Effector CD4-positive, alpha-beta T cell (primary cell): ENCODE results near the gene ANKRD55.

ENCODE experiments used
- DNase-seq: peaks from one replicate; pipeline ENCODE4 v3.0.0-alpha.2; 2020

ANKRD55 gene

DNA sequence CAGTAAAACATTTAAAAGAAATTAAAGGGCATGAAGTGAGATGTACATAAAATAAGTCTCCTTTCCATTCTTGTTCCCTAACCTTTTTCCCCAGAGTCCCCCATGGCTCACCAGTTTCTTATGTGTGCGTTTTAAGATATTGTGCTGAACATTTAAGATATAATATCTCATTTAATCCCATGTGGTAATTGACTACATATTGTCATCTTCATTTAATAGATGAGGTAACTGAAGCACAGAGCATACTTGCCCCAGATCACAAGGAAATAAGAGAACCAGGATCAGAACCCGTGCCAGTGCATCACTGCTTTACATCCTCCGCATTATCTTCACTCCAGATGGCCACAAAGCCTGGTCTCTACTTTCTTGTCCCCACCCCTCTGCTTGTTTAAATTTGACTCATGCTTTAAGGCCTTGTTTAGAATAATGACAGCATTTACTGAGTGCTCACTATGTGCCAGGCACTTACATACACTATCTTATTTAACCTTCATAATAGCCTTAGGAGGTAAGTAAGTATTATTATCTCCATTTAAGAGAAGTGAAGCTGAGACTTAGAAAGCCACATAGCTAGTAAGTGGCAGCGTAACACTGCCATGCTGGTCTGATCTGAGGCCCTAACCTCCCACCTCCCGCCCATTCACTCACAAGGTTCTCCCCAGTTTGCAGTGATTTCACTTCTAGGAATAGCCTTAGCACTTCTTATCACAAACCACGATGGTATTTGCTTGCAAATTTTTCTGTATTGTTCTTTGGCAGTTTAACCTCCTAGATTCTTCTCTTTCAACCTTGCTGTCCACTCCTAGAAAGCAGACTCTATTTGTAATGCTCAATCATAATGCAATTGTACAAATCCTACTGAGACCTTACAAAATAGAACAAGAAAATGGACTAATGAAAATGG, 160.0 kb downstream of the ANKRD55 start:
- no peak for DNase-seq

DNA sequence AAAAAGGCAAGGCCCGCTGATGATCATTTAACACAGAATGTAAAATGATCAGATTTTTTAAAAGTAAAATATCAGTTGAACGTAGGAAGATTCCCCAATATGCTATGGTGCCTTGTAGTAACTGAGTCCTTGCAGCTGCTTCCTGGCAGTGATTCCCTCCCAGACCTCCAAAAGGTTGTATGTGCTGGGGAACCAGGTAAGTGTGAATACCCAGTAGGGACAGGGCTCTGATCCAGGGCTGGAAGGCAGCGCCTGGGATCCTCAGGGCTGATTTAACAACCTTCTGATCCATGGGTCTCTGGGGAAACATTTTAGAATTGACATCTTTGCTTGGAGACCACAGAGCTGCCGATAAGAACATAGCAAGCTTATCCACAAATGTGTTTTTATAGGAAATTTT, 161.7 kb downstream of the ANKRD55 start:
- DNase-seq, result no peak

DNA sequence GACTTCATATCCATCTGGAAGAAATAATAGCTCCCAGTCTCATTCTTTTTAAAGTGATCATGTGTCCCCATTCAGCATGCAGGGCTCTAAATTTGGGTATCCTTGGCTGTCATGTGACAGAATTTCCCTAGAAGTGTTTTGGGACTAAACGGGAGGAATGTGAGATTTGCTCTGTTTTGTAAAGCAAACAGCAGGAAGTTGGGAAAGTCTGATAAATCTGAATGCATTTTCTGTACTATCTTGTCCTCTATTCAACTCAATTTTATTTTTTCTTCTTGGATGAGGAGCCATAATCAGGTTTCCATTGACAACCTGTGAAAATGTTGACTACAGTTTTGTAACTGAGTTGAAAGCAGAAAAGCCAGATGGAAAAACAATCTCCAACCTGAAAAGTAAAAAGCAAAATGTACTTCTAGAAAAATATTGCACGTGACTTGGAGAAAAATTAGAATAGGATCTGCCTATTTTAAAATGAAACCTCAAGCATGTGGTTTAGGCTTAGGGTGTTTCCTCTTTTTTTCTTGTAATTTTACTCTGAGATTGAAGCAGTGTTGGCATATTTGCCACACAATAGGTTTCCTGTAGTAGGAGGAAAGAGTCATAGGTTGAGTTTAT, 162.2 kb downstream of the ANKRD55 start:
- DNase-seq, result no peak

DNA sequence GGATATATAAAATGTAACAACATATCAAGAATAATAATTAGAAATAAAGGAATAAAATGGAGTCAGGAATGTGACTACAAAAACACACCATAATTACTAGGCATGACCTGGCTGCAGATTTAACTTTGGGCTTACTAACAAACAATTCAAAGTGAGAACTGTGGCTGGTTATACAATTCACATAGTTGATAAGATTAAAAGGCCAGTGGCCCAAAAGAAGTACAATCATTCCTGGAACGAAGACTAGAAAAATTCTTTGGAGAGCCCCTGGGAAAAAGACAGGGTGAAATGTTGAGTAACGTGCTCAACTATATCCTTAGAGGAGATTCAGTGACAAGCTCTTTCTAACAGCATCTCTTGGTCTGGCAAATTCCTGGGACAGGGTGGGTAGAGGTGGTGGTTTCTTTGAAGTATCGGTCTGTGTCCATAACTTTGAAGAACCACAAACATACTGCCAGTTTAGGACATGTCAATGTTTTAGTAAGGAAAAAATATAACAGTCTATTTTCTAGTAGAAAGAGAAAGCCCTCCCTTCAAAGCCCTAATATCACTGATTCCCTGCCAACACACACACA, 163.4 kb downstream of the ANKRD55 start:
- DNase-seq, result no peak

DNA sequence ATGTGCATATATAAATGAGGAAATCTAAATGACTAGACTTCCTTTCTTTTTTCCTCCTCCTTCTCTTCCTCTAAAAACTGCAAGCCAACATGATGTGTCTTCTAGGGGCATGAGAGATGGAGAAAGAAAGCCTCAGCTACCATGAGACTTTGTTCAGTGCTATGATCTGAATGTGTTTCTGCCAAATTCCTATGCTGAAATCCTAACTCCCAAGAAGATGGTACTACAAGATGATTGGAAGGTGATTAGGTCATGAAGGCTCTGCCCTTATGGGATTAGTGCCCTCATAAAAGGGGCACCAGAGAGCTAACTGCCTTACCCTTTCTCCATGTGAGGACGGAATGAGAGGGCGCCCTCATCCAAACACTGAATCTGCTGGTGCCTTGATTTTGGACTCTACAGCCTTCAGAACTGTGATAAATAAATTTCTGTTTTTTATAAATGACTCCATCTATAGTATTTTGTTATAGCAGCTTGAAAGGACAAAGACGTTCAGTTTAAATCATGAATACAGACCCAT, 166.1 kb downstream of the ANKRD55 start:
- DNase-seq, result no peak

DNA sequence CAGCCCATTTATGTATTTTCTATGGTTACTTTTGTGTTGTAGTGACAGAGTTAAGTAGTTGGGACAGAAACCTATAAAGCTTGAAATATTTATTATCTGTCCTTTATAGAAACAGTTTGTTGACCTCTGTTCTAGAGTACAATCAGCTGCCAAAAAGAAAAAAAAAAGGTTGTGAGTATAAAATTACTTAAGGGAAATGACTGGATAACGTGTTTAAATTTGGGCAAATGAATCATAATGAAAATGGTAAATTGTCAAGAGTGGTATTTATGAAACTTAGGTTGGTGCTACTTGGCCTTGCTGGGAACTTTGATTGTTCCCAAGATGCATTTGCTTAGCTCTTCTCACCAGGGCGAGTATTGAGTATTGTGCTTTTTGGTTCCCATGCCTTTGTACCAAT, 168.1 kb downstream of the ANKRD55 start:
- DNase-seq, result no peak

DNA sequence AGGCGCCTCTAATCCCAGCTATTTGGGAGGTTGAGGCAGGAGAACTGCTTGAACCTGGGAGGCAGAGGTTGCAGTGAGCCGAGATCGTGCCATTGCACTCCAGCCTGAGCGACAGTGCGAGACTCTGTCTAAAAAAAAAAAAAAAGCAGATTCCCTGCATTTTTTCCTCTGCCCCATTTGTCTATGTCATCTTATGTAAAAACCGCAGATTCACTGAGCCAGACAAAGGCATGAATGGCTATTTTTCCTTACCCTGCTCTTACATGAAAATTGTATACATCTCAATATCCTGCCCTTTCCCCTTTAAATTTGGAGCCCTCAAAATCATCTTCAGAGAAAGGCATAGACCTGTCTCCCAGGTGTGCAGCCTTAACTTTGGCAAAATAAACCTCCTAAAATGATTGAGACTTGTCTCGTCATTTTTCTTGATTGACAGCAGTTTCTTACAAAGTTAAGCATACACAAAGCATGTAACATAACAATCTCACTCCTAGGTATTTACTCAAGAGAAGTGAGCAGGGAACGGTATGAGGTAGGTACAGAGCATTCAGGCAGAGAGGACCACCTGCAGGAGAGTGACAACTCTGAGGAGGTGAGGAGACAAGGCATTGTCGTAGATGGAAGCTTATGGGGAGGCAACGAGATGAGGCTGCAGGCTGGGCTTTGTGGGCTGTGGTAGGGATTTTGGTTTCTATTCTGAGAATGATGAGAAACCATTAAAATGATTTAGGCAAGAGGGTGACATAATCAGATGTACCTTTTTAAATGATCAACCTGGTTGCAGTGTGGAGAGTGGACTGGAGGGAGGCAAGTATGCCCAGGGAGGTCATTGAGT, 172.6 kb downstream of the ANKRD55 start:
- DNase-seq, result no peak

DNA sequence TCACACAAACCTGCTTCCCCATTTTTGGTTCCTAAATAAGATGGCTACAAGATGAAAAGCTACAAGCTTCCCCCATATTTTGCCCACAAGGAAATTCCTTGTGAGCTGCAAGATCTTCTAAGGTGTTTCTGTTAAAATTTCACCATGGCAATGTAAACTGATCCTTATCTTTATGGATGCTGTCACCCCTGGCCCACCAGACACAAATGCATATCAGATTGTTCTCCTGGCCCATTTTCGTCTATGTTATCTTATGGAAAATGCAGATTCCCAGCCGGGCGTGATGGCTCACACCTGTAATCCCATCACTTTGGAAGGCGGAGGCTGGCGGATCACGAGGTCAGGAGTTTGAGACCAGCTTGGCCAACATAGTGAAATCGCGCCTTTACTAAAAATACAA, 173.3 kb downstream of the ANKRD55 start:
- no peak for DNase-seq

DNA sequence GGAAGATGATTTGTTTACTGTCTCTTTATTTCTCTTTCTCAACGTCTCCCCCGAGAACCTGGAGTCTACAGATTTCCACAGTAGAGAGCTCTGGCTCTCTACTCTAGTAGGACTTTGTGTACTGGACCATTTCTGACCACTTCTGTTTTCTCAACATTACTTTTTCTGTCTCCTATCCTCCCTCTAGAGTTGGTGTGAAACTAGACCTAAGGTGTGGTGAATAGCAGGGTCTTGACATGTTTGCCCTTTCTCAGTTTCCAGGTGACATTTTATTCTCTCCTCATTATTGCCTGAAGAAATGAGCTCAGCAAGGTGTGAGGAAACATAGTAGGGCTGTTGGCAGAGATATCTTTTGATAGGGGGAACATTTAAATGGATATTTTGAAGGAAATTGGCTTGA, 176.3 kb downstream of the ANKRD55 start:
- no peak for DNase-seq

DNA sequence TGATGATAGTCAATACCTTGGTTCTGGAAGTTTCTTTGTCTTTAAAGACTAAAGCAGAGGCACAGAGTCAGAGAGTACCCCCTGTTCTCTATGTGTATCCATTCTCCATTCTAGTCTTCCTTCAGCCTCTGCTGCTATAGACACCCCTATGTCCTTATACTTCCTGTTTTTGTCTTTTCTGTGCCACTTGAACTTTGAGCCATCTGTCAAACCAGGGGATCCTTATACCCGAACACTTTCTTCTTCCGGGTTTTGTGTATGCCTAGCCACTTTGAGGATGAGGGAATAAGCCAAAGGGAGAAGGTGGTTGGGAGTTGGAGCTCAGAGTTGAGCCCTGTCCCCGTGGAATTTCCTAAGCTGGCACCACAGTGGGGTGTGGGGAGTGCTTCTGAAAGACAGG, 177.3 kb downstream of the ANKRD55 start:
- DNase-seq, result no peak

DNA sequence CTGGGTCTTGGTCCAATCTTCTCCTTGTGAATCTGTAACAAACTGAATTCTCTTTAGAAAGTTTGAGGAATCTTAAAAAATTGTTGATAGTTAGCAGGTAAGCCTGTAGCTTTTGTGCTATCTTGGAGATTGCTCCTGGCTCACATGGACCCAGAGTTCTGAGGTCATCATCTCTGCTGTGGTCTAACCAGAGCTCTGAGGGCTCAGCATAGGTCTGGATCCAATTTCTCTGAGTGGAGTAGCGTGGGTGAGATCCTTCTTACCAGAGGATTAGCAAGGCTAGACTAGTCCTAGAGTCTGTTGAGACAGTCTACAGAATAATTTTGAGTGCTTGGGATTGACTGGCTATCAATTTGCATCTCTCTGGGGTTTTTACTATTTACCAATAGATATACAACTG, 177.8 kb downstream of the ANKRD55 start:
- DNase-seq, result no peak

DNA sequence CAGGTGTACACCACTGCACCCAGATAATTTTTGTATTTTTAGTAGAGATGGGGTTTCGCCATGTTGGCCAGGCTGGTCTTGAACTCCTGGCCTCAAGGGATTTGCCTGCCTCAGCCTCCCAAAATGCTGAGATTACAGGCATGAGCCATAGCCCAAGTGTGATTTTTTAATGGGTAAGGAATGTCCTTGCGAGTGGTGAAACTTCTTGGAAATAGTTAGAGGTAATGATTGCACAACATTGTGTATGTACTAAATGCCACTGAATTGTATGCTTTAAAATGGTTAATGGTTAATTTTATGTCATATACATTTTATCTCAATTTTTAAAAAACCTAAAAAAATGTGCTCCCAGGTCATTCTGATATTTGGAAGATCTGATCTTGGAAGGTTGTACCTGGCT, 178.5 kb downstream of the ANKRD55 start:
- DNase-seq, result no peak

DNA sequence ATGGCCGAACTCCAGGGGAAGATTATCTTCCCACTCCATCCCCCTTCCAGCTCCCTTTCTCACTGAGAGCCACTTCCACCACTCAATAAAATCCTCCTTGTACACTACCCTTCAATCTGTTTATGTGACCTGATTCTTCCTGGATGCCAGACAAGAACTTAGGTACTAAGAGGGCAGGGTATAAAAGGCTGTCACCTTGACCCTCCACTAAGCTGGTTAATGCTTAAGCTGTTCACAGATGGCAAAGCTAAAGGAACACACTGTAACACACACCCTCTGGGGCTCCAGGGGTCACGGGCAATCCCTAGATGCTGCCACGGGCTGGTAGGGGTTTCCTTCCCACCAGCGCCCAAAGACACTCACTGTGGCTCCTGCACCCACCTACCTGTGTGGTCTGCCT, 179.8 kb downstream of the ANKRD55 start:
- no peak for DNase-seq

DNA sequence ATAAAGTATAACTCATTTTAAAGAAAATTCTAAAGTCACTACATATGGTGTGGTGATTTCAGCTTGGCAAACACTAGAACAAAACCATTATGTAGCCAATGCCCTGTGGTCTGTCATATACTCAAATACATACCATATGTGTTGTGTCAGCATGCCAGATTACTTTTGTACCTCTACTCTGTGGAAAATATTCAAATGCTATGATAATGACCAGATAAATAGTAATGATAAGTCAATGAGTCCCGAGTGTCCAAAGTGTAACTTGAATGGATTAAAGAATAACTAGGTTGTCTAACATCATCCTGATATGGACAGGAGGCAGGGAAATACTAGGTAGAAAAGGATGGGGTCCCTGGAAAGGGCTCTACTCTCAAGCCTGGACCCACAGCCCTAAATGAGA, 180.4 kb downstream of the ANKRD55 start:
- DNase-seq, result no peak

DNA sequence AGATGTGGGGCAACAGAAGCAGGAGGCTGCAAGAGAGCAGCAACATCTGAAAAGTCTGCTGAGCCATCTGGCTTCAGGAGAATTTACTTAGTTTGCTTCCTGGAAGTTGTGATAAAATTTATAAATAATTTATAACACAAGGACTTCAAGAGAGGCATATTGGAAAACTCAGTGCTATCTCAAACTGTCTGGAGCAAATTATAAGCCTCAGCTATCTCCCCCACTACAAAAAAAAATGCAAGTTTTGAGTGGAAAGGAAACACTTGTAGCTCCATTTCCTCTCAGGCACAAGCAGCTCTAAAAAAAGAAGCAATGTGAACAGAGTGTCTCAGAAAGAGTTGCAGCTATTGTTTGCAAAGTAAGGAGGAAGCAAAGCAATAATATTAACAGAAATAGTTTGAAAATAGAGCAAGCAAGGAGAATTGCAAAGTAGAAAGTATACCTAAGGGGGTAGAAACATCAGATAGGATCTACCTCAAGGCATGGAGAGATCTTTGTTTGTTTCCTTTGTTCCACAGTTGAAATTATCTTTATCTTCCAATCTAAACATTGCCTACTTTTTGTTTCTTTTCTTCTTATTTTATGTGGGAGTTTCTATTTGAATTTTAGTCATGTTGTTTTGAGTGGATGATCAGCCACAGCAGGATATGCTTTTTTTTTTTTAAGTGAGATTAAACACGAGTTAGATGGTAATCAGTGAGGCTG, 182.4 kb downstream of the ANKRD55 start:
- DNase-seq, result no peak
